Stimulated activated CD8-positive, alpha-beta memory T cell treated with anti-CD3 and anti-CD28 coated beads, Interleukin-12 subunit alpha, Interleukin-12 subunit beta, amount 100 ng/mL, for 1 hour (primary cell): ENCODE data around the gene ARID3A.
"Not testable (repeated sequence)": the region's sequence is repeated elsewhere in the genome, so short reads cannot be mapped to it uniquely, and the experiment has no call there.

ENCODE experiments used
- DNase-seq: peaks from one replicate; pipeline ENCODE4 v3.0.0-alpha.2; 2020; ENCODE audit warnings: low read depth

The ARID3A gene

DNA sequence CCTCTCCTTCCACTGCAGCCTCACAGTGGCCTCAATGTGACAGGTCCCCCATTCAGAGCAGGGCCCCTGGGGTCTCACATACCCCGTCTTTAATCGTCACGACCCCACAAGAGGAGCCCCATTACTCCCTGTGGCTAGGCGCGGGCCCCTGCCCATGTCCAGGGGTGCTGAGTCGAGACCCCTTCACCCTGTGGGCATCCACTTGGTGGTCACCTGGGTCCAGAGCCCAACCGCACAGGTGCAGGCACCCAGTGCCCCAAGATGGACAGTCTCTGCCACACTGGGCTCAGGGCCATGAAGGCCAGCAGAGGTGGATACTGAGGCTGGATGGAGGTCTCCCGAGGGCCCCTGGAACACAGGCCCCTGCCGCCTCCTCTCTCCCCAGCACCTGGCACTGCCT lies 92.1 kb downstream of the ARID3A start:
- DNase-seq, result no peak

DNA sequence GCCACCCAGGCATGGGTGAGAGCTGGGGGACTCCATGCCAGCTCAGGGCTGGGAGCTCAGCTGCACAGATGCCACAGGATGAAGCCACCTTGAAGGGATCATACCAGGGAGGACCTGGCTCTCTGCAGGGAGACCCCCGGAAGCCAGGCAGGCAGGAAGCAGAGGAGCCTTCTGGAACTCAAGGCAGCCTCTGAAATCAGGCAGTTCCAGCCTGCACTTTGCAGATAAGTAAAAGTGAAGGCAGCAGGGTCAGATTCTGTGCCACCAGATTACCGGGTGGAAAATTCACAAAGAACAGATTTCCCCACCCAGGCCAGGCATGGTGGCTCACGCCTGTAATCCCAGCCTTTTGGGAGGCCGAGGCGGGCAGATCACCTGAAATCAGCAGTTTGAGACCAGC lies 92.6 kb downstream of the ARID3A start:
- no peak for DNase-seq

DNA sequence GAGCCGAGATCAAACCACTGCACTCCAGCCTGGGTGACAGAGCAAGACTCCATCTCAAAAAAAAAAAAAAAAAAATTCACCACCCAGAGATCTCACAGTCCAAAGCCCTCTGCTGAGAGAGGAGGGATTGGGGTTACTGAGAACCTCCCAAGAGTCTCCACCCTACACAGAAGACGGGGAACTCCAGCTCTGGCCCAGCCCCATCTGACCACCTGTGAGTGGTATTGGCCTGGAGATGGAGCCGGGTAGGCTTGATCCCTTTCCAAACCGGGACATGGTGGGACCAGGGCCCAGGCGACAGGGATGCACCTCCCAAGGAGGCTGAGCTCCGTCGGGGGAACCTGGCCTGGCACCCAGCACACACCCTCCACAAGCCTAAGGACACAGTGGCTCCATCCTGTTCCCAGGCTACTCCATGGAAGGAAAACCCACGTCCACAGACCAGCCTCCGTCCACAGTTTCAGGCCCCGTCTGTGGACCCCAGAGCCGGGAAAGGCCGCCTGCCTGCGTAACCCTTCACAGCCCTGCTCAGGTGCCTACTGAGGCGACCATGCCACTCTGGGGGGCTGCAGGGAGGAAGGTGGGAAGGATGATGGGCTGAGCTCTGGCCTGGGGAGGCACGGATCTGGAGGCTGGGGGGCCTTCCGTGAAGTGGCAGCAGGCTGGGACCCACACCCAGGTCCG lies 93.2 kb downstream of the ARID3A start:
- no peak for DNase-seq

DNA sequence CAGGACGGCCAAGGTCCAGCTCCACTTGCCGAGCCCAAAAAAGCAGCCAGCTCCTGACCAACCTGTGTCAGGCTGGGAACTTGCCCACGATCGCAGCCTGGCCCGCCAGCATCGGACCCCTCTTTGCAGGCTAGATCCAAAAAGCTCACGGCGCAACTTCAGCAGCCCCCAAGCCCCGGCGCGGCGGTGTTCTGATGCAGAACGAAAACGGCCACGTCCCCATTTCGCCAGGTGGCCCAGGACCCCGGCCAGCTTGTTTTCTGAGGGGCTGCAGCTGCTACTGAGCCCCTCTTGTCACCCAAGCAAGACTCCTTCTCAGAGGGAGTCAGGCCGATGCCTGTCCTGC lies 93.8 kb downstream of the ARID3A start:
- DNase-seq, result no peak

DNA sequence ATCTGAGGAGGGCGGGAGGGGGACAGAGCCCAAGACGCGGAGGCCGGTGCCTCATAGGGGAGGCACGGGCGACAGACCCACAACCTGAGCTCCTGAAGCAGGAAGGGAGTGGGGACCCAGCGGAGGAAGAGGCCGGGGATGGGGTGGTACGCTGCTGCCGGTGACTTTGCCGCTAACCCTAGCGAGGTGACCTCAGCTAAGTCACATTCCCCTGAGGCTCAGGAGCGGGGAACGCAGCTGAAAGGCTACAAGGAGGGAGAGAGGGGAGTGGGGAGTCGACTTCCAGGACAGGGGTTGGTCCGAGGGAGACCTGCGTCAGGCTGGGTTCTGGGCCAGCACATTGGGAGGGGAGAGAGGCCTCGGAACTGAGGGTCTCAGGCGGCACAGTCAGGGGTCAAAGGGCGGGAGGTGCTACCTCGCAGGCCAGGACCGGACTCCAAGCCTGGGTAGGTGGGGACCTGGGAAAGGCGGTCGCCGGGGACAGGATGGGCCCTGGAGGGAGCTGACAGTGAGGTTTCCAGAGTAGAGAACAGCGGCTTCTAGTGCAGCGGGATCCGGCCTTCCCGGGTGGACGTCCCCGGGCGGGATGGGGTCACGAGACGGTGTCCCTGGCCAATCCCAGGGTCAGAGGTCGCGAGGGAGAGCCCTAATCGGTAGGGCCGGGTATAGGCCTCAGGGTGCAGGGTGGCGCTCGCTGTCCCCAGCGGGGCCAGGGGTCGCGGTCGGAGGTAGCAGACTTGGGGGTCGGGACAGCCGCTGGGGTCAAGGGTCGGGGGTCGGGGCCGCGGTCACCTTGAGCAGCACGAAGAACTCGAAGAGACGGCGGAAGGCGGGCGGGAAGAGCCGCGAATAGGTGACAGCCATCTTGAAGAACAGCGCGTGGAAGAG lies 94.4 kb downstream of the ARID3A start:
- DNase-seq, result no peak

DNA sequence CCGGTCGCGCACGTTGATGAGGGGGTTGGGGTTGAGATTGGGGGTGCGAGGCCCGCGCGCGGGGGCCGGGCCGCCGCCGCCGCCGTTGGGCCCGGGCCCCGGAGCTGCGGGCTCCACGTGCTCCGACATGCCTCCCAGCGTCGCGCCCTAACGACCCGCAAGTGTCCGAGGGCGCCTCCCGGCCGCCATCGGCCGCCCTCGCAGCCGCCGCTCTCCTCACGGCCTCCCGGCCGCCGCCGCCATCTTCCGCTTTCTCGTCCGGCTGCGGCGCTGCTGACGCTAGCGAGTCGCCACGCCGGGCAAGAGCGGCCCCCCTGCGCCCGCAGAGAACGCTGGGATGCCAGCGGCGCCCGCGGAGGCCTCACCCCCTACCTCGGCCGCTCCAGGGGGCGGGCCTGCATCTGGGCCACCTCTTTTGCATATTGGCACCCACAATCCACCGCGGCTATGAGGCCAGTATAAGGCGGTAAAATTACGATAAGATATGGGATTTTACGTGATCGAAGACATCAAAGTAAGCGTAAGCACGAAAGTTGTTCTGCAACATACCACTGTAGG lies 95.1 kb downstream of the ARID3A start, which contains the start of gene TMEM259:
Gene TMEM259, minus strand, starts transcription at position 256 of the 558 bp plus-strand sequence. Its CDS starts 127 bp downstream, at position 129.
- DNase-seq, result peak; percentile 96

DNA sequence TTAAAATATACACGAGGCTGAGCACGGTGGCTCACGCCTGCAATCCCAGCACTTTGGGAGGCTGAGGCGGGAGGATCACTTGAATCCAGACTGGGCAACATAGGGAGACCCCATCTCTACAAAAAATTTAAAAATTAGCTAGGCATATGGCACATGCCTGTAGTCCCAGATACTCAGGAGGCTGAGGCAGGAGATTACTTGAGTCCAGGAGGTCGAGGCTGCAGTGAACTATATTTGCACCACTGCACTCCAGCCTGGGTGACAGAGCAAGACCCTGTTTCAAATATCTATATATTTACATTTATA lies 98.0 kb downstream of the ARID3A start:
- DNase-seq, result not testable (repeated sequence)

DNA sequence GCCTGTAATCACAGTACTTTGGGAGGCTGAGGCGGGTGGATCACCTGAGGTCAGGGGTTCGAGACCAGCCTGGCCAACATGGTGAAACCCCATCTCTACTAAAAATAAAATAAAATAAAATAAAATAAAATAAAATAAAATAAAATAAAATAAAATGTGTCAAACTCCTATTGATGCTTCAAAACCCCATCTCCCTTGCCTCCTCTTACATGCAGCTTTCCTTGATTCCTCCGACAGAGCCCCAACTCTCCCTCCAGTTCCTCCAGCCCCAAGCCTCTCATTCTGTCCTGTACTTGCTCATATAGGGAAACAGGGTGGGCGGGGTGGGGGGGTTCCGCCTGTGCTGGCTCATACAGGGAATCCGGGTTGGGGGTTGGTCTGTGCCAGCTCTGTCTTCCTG lies 99.2 kb downstream of the ARID3A start:
- DNase-seq, result not testable (repeated sequence)
